Measurements from ENCODE around the gene ERC2. TPM values are rescaled to one million over a fixed set of nuclear protein-coding genes. Genes with fewer than 3 reads are reported as not detected.
"Not testable (repeated sequence)": the region's sequence is repeated elsewhere in the genome, so short reads cannot be mapped to it uniquely, and the experiment has no call there.

Gene ERC2
- total RNA-seq, 1 donor from 2014 or later, result 6.2 TPM

GRCh38 chr3:56066405-56066804 lies 401.9 kb downstream of the ERC2 start:
- not testable (repeated sequence) for DNase-seq (ENCODE audit: low read depth)

GRCh38 chr3:56064684-56065083 lies 403.6 kb downstream of the ERC2 start:
- peak; percentile 12 for DNase-seq (ENCODE audit: low read depth)

DNA sequence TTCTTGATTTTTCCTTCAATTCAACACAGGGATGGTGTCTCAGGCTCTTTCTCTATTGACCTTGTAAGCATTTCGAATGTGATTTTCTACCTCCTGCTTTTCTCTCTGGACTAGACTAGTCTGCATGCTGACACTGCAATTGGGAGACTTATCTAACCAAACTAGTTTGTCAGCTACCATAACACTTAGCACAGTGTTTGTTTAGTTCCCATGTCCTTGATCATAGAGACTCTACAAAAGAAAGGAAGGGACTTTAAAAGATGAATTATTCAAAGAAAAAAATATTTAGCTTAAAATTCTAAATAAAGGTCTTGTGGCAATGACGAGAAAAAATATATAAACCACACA lies 407.0 kb downstream of the ERC2 start:
- DNase-seq (ENCODE audit: low read depth), result no peak

- no peak for DNase-seq (ENCODE audit: low read depth)
These were observed 407.6 kb downstream of the ERC2 start for GRCh38 chr3:56060521-56061278.

- no peak for DNase-seq (ENCODE audit: low read depth)
These were observed 408.5 kb downstream of the ERC2 start for GRCh38 chr3:56059731-56060130.

- DNase-seq (ENCODE audit: low read depth), result peak; percentile 39
These were observed 412.3 kb downstream of the ERC2 start for GRCh38 chr3:56055951-56056350.

DNA sequence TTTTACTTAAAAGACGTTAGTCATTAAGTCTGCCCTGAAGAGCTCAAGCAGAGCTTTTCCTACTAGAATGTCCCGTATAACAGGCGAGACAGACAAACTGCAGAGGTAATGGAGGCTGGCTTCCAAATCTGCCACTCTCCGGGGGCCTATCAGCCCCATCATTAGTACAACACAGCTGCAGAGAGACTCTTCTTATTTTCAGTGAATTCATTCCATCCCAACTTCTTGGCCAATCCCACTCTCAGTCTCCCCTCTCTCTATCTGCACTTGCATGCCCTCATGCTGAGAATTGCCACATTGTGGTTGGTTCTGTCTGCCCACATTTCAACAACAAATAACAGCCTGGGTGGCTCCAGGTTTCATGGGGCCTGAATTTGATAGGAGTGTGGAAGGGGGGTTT lies 412.7 kb downstream of the ERC2 start:
- peak; percentile 54 for DNase-seq (ENCODE audit: low read depth)

DNA sequence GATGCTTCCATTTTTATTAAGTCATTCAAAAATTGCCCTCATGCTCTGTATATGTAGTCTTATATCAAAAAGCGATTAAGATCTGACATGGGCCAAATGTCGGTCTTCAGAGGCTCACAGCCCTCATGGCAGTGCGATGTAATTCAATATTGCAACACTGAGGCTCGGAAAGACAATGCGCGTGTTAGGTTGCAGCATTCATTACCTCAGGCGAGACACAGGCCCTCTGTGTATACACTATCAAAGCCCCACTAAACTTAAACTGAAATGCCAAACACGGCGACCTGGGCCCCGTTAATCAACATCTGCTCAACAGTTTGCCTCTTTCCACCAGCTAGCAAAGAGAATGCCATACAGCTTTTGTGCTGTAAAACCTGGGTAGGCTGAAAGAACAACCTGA lies 413.4 kb downstream of the ERC2 start:
- no peak for DNase-seq (ENCODE audit: low read depth)

DNA sequence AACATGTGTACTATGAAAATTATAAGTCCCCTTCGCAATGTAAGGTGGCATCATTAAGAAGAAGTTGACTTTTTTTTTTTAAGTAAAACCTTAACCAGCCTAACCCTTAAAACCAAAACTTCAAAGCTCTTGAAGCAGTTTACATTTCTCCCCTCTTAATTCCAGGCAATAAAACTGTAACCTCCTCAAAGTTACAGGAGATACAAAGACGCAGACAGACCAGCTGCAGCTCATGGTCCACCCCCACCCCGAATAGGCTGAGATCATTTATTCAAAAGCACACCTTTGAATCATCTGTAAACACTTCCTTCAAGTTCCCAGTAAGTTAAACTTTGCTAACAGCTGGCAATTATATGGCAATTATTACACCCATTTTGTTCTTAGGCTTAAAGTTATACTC lies 414.5 kb downstream of the ERC2 start:
- peak; percentile 25 for DNase-seq (ENCODE audit: low read depth)

- no peak for DNase-seq (ENCODE audit: low read depth)
These were observed 416.1 kb downstream of the ERC2 start for GRCh38 chr3:56052188-56052587.

DNA sequence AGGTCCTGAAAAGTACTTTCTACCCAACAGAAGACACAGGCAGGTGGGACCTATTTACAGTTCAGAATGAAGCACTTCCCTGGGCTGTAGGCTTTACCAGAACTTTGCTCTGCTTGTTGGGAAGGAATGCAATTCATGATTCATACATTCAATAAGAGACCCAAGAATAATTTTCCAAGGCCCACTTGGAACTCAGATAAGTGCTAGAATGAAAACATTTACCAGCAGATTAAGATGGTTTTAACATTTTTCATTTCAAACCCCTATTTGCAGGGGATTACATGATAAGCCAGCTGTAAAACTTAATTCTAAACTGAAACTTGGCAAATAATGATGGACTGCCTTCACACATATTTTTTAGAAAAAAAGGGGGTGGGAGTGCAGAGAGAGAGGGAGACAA lies 417.2 kb downstream of the ERC2 start:
- DNase-seq (ENCODE audit: low read depth), result no peak

DNA sequence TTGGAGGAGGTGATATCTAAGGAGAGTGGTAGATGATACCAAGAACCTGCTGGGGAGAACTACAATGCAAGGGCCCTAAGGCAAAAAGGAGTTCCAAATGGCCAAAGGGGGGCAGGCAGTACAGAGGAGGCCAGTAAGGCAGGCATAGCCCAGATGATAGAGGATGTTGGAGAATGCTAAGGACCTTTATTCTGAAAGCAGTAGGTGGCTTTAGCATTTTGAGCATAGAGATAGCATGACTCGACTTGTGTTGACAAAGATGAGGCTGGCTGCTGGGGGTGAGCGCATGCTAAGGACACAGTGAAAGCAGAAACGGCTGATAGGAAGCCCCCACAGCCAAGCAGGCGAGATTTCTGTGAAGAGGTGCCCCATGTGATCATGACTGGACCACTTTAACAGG lies 419.3 kb downstream of the ERC2 start:
- no peak for DNase-seq (ENCODE audit: low read depth)

GRCh38 chr3:56048331-56048730 lies 419.9 kb downstream of the ERC2 start:
- no peak for DNase-seq (ENCODE audit: low read depth)

GRCh38 chr3:56042326-56042951 lies 425.8 kb downstream of the ERC2 start:
- peak; percentile 59 for DNase-seq (ENCODE audit: low read depth)

- DNase-seq (ENCODE audit: low read depth), result peak; percentile 11
These were observed 442.9 kb downstream of the ERC2 start for GRCh38 chr3:56025326-56025725.

DNA sequence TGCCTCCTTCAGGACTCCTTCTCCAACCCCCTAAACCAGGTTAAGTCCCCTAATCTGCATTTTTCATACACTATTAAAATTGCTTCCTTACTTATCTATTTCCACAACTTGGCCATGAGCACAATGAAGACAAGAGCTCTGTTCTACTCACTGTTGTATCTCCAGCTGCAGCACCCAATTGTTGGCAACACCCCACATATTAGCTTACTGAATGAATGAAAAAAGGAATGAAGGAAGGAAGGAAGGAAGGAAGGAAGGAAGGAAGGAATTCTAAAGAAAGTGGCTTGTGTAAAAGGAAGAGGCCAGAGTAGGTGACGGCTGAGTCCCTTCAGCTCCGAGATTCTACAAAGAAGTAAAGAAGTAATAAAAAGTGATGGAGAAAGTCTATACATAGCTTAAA lies 444.7 kb downstream of the ERC2 start:
- no peak for DNase-seq (ENCODE audit: low read depth)

DNA sequence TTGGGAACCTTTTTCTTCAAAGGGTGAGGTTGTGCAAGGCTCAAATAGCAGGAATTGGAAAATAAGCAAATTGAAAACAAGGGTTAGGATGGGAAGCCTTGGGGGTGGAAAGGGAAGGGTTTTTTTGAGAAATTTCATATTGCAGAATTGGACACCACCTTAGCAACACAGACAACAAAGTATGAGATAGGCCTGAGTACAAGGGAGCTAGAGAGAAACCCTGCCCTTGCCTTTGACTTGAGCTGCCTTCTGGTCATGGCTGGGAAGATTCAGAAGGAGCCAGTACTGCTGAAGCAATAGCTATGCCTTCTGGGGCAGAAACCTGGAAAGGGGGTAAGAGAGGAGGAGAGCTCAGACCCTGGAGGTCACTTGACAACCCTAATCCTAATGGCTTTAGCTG lies 445.6 kb downstream of the ERC2 start:
- DNase-seq (ENCODE audit: low read depth), result no peak

DNA sequence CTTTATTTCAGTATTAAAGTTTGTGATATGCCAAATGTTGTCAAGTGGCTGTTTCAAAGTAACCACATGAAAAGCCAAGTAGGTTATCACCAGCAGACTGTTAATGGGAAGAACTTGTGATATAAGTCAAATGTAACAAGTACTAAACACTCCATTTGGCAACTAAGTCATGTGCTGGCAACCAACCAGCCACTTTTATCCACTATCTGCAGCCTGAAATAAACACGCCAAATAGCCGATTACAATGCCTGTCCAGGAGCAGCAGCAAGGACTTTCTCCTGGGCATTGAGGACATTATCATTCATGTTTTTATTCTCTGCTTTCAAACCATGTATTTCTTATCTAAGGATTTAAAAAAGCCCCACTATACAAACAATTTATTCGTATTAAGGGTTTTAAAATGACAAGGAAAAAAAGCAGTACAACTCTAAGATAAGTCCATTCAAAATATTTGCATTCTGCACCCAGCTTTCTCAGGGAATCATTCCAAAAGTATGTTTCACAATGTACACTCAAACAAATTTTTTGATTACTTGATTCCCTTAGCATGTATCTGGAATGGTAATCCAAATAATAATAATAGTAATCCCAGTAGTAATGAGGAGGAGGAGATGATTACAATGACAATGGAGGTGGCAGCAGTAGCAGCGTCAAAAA lies 448.6 kb downstream of the ERC2 start:
- DNase-seq (ENCODE audit: low read depth), result no peak

DNA sequence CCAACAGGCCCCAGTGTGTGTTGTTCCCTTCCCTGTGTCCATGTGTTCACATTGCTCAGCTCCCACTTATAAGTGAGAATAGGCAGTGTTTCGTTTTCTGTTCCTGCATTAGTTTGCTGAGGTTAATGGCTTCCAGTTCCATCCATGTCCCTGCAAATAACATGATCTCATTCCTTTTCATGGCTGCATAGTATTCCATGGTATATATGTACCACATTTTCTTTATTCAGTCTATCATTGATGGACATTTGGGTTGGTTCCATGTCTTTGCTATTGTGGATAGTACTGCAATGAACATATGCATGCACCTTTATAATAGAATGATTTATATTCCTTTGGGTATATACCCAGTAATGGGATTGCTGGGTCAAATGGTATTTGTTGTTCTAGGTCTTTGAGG lies 452.9 kb downstream of the ERC2 start:
- DNase-seq (ENCODE audit: low read depth), result not testable (repeated sequence)

GRCh38 chr3:56012721-56013120 lies 455.5 kb downstream of the ERC2 start:
- peak; percentile 68 for DNase-seq (ENCODE audit: low read depth)

DNA sequence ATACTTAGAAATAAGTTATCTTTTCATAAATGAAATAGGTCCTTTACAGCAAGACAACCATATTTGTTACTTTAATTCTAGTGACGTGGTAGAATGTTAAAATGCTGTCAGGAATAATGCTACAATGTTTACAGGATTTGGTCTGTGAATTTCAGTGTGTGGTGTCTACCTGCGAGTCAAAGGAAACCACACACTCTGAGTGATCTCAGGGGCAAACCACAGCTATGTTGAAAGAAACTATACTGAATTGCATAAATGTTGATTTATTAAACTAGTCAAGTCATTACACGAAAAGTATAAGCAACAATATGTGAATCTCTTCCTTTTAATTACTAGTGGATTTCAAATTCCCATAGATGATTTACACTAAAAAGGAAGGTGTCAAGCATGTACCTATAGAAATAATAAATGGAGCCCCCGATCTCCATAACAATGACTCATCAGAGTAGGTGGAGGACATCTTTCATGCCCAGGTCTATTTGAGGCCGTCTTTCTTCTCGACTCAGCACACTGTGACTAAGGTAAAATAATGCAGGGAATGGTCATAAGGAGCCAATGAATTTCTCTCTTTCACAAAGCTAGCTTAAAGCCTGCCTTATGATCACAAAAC lies 463.0 kb downstream of the ERC2 start:
- peak; percentile 92 for DNase-seq (ENCODE audit: low read depth)

GRCh38 chr3:56003129-56003528 lies 465.1 kb downstream of the ERC2 start:
- peak; percentile 10 for DNase-seq (ENCODE audit: low read depth)

DNA sequence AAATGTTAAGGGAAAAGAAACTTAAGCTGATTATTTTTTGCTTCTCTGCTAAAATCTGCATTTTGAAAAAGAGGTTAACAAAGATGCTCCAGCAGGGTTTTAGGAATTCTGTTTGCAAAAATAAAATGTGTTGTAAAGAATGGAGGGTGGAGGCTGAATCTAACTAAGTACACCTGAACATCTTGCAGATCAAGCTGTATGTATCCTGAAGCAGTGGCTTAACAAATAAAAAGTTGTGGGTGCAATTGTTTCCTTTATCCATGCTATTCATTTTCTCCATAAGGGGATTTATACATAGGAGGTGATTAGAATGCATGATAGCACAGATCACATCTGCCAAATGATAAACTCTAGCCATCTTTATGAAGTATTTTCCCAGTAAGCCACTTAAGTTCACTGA lies 466.3 kb downstream of the ERC2 start:
- DNase-seq (ENCODE audit: low read depth), result no peak
